MCF 10A (cell line): ENCODE measurements around the gene DACH1. TPM values are rescaled to one million over a fixed set of nuclear protein-coding genes. Genes with fewer than 3 reads are reported as not detected.

Experiments
- BruUV-seq: library from RNA; stranded (reverse); fragments of 400-500 nt; replicated peaks from 2 replicates; lab custom pipeline; 2021; lab: Mats Ljungman, UMichigan
- CTCF ChIA-PET: fragments of 300-600 bp; sonication (Branson Sonifier 250); formaldehyde crosslinking; extraction: SDS; loops from one replicate; lab custom pipeline; 2021; ENCODE audit warnings: antibody characterized with exemption, inconsistent platforms; lab: Yijun Ruan, JAX
- POLR2A ChIA-PET: fragments of 300-600, 350-650 bp; sonication (Branson Sonifier 250); formaldehyde crosslinking; extraction: SDS; loops from one replicate; lab custom pipeline; 2020; ENCODE audit warnings: antibody characterized with exemption, inconsistent platforms; lab: Yijun Ruan, JAX
- DNase-seq: peaks from one replicate; pipeline ENCODE4 v3.0.0-alpha.2; 2018; ENCODE audit not compliant: unreplicated experiment
- H3K27ac Mint-ChIP-seq: one replicate; pipeline ENCODE4 v1.8.0; 2022; ENCODE audit warnings: mild to moderate bottlenecking, low read depth, mixed read lengths; ENCODE audit not compliant: unreplicated experiment
- H3K27me3 Mint-ChIP-seq: one replicate; pipeline ENCODE4 v1.8.0; 2022; ENCODE audit warnings: mixed read lengths; ENCODE audit not compliant: insufficient read depth, unreplicated experiment
- H3K36me3 Mint-ChIP-seq: one replicate; pipeline ENCODE4 v1.8.0; 2022; ENCODE audit warnings: mild to moderate bottlenecking, moderate library complexity, mixed read lengths; ENCODE audit not compliant: insufficient read depth, unreplicated experiment
- H3K4me1 Mint-ChIP-seq: one replicate; pipeline ENCODE4 v1.8.0; 2022; ENCODE audit warnings: mixed read lengths; ENCODE audit not compliant: insufficient read depth, unreplicated experiment
- H3K4me3 Mint-ChIP-seq: one replicate; pipeline ENCODE4 v1.8.0; 2022; ENCODE audit warnings: mild to moderate bottlenecking, moderate library complexity, mixed read lengths; ENCODE audit not compliant: unreplicated experiment
- H3K9me3 Mint-ChIP-seq: one replicate; pipeline ENCODE4 v1.8.0; 2022; ENCODE audit warnings: mixed read lengths; ENCODE audit not compliant: unreplicated experiment
- intact Hi-C: fragments of 100-400 bp; cut with micrococcal nuclease; formaldehyde crosslinking; loops from 2 replicates; pipeline ENCODE4 v1.14.1; 2022
- total RNA-seq: library from RNA; stranded (reverse); gene quantifications from 2 replicates; pipeline ENCODE4 v1.2.3, GENCODE V29; 2022
- TF ChIP-seq, protein P1 (sequence below): fragments of 200-600 bp; IDR thresholded peaks from one replicate; pipeline ENCODE4 v1.8.0; 2022; ENCODE audit warnings: antibody characterized with exemption, mild to moderate bottlenecking; ENCODE audit not compliant: unreplicated experiment

DACH1 gene
- total RNA-seq, 1 experiment from 2014 or later, result not detected

DNA sequence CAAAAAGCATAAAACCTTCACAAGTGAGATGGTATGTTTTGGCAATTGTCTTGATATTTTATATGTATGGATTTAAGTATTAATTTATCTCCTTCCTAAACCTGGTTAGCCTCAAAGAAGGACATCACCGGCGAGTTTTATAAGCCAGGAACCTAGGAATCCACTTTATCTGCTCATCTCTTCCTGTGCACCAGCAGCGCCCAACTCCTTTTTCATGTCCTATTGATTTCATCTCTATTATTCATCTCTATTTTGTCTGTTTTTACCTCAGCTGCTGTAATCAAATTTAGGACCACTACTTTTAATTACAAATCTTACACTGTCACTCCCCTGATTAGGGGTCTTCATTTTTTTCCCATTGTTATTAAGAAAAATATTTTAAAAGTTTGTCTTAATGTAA lies 286.4 kb downstream of the DACH1 start:
- CTCF ChIA-PET, result no interaction called here
- no TSS peak for BruUV-seq
- POLR2A ChIA-PET, result no interaction called here
- H3K36me3 Mint-ChIP-seq, result no peaks in the 10 kb centered on the region
- DNase-seq, result no peak
- peaks cover 91% of the 10 kb centered on the region for H3K27me3 Mint-ChIP-seq
- intact Hi-C loops, result no loop called here
- H3K9me3 Mint-ChIP-seq, result no peaks in the 10 kb centered on the region
- H3K4me1 Mint-ChIP-seq, result no peaks in the 10 kb centered on the region
- TF ChIP-seq, protein P1, sequence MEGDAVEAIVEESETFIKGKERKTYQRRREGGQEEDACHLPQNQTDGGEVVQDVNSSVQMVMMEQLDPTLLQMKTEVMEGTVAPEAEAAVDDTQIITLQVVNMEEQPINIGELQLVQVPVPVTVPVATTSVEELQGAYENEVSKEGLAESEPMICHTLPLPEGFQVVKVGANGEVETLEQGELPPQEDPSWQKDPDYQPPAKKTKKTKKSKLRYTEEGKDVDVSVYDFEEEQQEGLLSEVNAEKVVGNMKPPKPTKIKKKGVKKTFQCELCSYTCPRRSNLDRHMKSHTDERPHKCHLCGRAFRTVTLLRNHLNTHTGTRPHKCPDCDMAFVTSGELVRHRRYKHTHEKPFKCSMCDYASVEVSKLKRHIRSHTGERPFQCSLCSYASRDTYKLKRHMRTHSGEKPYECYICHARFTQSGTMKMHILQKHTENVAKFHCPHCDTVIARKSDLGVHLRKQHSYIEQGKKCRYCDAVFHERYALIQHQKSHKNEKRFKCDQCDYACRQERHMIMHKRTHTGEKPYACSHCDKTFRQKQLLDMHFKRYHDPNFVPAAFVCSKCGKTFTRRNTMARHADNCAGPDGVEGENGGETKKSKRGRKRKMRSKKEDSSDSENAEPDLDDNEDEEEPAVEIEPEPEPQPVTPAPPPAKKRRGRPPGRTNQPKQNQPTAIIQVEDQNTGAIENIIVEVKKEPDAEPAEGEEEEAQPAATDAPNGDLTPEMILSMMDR, result no peak
- H3K27ac Mint-ChIP-seq, result no peak overlapping the region
- no peak overlapping the region for H3K4me3 Mint-ChIP-seq

DNA sequence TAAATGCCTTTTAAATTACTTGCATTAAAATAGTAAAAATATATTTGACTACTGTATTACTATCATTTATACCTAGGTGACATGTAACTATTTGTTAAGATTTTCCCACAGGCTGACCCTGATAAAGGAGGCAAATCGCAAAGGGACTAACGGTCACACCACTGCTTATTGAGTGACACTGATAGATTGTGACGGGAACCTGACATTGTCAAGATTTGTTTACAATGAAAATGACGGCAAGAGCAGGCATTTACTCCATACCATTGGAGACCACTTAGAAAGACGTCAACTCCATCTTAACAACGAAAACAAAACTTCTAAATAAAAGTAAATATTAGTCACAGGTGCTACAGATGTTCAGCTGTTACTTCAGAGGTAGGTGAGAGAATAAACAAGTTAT lies 289.0 kb downstream of the DACH1 start:
- Mint-ChIP-seq H3K4me1 (no peaks in the 10 kb centered on the region), H3K27me3 (peaks cover 77% of the 10 kb centered on the region), H3K9me3 (no peaks in the 10 kb centered on the region), H3K36me3 (no peaks in the 10 kb centered on the region), H3K4me3 (no peak overlapping the region), H3K27ac (no peak overlapping the region)
- no peak for DNase-seq
- intact Hi-C loops, result no loop called here
- no TSS peak for BruUV-seq
- POLR2A ChIA-PET, result no interaction called here
- CTCF ChIA-PET, result no interaction called here
- TF ChIP-seq, protein P1, result no peak

GRCh38 chr13:71577127-71577526 lies 289.9 kb downstream of the DACH1 start:
- Mint-ChIP-seq H3K36me3 (no peaks in the 10 kb centered on the region), H3K4me1 (no peaks in the 10 kb centered on the region), H3K9me3 (no peaks in the 10 kb centered on the region), H3K27ac (no peak overlapping the region), H3K27me3 (peaks cover 75% of the 10 kb centered on the region), H3K4me3 (no peak overlapping the region)
- ChIA-PET CTCF (no interaction called here), POLR2A (no interaction called here)
- intact Hi-C loops, result no loop called here
- no TSS peak for BruUV-seq
- DNase-seq, result no peak
- TF ChIP-seq, protein P1, result no peak

DNA sequence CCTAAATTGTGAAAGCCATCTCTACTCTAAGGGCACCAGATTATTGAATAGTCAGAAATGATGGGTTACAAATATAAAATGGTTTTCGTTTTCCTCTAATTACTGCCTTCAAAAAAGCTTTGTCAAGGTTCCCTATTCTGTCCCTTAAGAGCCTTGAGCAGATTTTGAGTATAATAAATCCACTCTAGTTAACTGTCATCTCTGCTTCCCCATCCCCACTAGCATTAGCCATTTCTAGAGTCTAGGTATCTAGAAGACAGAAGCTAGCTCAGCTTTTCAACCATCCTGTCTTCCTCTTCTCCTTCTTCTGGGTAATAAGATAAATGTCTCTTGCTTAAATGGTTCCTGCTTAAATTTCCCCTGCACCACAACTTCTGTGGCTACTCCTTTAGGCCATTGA lies 290.4 kb downstream of the DACH1 start:
- CTCF ChIA-PET, result no interaction called here
- POLR2A ChIA-PET, result no interaction called here
- BruUV-seq, result no TSS peak
- H3K27ac Mint-ChIP-seq, result no peak overlapping the region
- no peaks in the 10 kb centered on the region for H3K4me1 Mint-ChIP-seq
- intact Hi-C loops, result no loop called here
- peaks cover 70% of the 10 kb centered on the region for H3K27me3 Mint-ChIP-seq
- no peak for DNase-seq
- TF ChIP-seq, protein P1, result no peak
- no peak overlapping the region for H3K4me3 Mint-ChIP-seq
- no peaks in the 10 kb centered on the region for H3K9me3 Mint-ChIP-seq
- no peaks in the 10 kb centered on the region for H3K36me3 Mint-ChIP-seq
